Ishikawa (cell line): ENCODE results near the gene EIF2S3.

Experiments
- CEBPB ChIP-seq: IDR thresholded peaks from 2 replicates; pipeline ENCODE4 v1.6.1; 2012
- CREB1 ChIP-seq: IDR thresholded peaks from 2 replicates; pipeline ENCODE4 v1.6.1; 2012; ENCODE audit warnings: low read depth
- EGR1 ChIP-seq: IDR thresholded peaks from 2 replicates; pipeline ENCODE4 v1.6.1; 2012
- EP300 ChIP-seq: IDR thresholded peaks from 2 replicates; pipeline ENCODE4 v1.6.1; 2012; ENCODE audit warnings: borderline replicate concordance
- FOXM1 ChIP-seq: IDR thresholded peaks from 2 replicates; pipeline ENCODE4 v1.6.1; 2012; ENCODE audit warnings: low read depth, borderline replicate concordance
- NFIC ChIP-seq: IDR thresholded peaks from 2 replicates; pipeline ENCODE4 v1.6.1; 2012
- RAD21 ChIP-seq: IDR thresholded peaks from 2 replicates; pipeline ENCODE4 v1.6.1; 2012; ENCODE audit warnings: low read depth
- TAF1 ChIP-seq: IDR thresholded peaks from 2 replicates; pipeline ENCODE4 v1.6.1; 2012; ENCODE audit warnings: low read depth, mild to moderate bottlenecking
- TCF12 ChIP-seq: IDR thresholded peaks from 2 replicates; pipeline ENCODE4 v1.6.1; 2012; ENCODE audit warnings: low read depth
- TEAD4 ChIP-seq: IDR thresholded peaks from 2 replicates; pipeline ENCODE4 v1.6.1; 2012
- USF1 ChIP-seq: IDR thresholded peaks from 2 replicates; pipeline ENCODE4 v1.6.1; 2012
- YY1 ChIP-seq: IDR thresholded peaks from 2 replicates; pipeline ENCODE4 v1.6.1; 2012; ENCODE audit warnings: low read depth
- ZBTB7A ChIP-seq: IDR thresholded peaks from 2 replicates; pipeline ENCODE4 v1.6.1; 2012; ENCODE audit warnings: low read depth
- TF ChIP-seq, protein P1 (sequence below): IDR thresholded peaks from 2 replicates; pipeline ENCODE4 v1.6.1; 2012; ENCODE audit warnings: low read depth, mild to moderate bottlenecking
- TF ChIP-seq, protein P2 (sequence below): IDR thresholded peaks from 2 replicates; pipeline ENCODE4 v1.6.1; 2012

Gene EIF2S3

GRCh38 chrX:24110069-24110468, 55.3 kb downstream of the EIF2S3 start:
- TF ChIP-seq USF1 (no peak), NFIC (no peak), EGR1 (no peak), CREB1 (no peak), TAF1 (no peak), YY1 (no peak), TCF12 (no peak)

GRCh38 chrX:24113181-24113580, 58.4 kb downstream of the EIF2S3 start:
- no peak for TF ChIP-seq RAD21
- no peak for TF ChIP-seq YY1
- TF ChIP-seq, protein P1, sequence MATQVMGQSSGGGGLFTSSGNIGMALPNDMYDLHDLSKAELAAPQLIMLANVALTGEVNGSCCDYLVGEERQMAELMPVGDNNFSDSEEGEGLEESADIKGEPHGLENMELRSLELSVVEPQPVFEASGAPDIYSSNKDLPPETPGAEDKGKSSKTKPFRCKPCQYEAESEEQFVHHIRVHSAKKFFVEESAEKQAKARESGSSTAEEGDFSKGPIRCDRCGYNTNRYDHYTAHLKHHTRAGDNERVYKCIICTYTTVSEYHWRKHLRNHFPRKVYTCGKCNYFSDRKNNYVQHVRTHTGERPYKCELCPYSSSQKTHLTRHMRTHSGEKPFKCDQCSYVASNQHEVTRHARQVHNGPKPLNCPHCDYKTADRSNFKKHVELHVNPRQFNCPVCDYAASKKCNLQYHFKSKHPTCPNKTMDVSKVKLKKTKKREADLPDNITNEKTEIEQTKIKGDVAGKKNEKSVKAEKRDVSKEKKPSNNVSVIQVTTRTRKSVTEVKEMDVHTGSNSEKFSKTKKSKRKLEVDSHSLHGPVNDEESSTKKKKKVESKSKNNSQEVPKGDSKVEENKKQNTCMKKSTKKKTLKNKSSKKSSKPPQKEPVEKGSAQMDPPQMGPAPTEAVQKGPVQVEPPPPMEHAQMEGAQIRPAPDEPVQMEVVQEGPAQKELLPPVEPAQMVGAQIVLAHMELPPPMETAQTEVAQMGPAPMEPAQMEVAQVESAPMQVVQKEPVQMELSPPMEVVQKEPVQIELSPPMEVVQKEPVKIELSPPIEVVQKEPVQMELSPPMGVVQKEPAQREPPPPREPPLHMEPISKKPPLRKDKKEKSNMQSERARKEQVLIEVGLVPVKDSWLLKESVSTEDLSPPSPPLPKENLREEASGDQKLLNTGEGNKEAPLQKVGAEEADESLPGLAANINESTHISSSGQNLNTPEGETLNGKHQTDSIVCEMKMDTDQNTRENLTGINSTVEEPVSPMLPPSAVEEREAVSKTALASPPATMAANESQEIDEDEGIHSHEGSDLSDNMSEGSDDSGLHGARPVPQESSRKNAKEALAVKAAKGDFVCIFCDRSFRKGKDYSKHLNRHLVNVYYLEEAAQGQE, result no peak
- TF ChIP-seq TAF1, result no peak
- no peak for TF ChIP-seq NFIC
- TF ChIP-seq, protein P2, sequence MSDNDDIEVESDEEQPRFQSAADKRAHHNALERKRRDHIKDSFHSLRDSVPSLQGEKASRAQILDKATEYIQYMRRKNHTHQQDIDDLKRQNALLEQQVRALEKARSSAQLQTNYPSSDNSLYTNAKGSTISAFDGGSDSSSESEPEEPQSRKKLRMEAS, result no peak
- TF ChIP-seq EGR1, result no peak
- no peak for TF ChIP-seq ZBTB7A
- no peak for TF ChIP-seq EP300
- no peak for TF ChIP-seq FOXM1
- no peak for TF ChIP-seq CEBPB
- no peak for TF ChIP-seq USF1
- TF ChIP-seq CREB1, result no peak
- TF ChIP-seq TCF12, result no peak
- TF ChIP-seq TEAD4, result no peak

DNA sequence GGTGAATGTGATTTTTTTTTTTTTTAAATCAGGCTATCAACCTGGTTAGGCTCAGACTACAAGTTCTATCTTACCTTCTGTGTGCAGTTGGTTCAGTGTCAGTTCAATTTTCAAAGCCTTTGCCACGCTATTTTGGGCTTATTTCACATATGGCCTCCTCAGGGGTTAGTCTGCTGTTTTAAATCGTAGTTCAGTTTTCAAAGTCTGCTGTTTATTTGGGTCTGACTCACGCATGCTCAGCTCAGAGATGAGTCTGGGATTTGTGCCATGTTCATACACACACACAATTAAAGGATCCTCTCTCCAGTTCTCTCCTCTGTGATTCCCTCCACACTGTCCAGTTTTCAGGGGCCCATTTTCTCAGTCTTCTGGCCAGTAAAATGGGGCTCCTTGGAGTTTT, 62.5 kb downstream of the EIF2S3 start:
- TF ChIP-seq RAD21 (no peak), NFIC (no peak), CEBPB (no peak), TCF12 (no peak), USF1 (no peak), CREB1 (no peak), EGR1 (no peak), EP300 (no peak), FOXM1 (no peak), ZBTB7A (no peak), TEAD4 (no peak), YY1 (no peak), TAF1 (no peak)
- TF ChIP-seq, protein P1, result no peak
- TF ChIP-seq, protein P2, result no peak

GRCh38 chrX:24124244-24124799, 69.6 kb downstream of the EIF2S3 start:
- TF ChIP-seq NFIC, result peak; percentile 29; the same call in 1 of the 2 replicates
- TF ChIP-seq, protein P2, result no peak

GRCh38 chrX:24125028-24125612, 70.4 kb downstream of the EIF2S3 start:
- TF ChIP-seq, protein P1, result no peak
- no peak for TF ChIP-seq YY1
- TF ChIP-seq TAF1, result no peak
- TF ChIP-seq CREB1, result no peak
- no peak for TF ChIP-seq ZBTB7A
- no peak for TF ChIP-seq TCF12
- TF ChIP-seq CEBPB, result no peak
- no peak for TF ChIP-seq NFIC
- no peak for TF ChIP-seq TEAD4
- no peak for TF ChIP-seq USF1
- TF ChIP-seq, protein P2, result no peak
